ENCODE results near the gene RAB40A.

Gene RAB40A

DNA sequence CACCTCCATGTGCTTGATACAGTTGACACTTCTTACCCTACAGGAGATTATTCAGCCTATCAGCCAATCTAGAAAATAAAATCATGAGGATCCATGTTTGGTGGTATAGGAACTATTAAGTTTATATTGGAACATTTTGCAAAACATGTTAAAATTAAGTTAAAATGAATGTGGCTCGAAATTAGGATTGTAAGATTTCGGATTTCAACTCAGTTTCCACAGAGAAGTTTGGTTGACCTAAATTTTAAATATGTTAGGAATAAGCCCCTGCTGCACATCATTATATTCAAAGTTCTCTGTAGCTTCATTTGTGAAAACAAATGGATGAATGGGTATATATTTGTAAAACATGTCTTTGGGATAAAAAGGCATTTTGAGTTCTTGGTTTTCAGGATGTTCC is at the start of gene RAB40A:
TSS of gene RAB40A (minus strand) at position 101 of the 400 bp plus-strand sequence. CDS start 18,733 bp downstream, outside the sequence.
- no peak for DNase-seq

GRCh38 chrX:103565752-103566151 is 46.5 kb upstream of the RAB40A start:
- no peak for DNase-seq

DNA sequence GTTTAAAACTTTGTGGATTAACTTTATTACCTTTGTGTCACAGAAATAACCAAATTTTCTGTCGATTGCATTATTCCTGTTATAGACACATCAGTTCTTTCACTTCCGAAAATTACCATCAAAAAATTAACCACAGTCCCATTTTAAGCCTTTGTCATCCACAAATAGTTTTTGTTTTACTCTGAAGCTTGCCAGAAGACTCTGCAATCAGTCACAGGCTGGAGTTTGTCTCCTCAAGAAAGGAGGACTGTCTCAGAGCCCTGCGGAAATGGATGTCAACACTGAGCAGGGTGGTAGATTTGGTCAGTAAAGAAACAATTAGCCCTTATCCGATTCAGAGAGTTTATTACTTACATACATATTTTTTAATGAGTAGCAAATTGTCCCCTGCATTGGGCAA is 45.9 kb upstream of the RAB40A start:
- no peak for DNase-seq

- no peak for DNase-seq
Observed at GRCh38 chrX:103562801-103563200, 43.5 kb upstream of the RAB40A start.

DNA sequence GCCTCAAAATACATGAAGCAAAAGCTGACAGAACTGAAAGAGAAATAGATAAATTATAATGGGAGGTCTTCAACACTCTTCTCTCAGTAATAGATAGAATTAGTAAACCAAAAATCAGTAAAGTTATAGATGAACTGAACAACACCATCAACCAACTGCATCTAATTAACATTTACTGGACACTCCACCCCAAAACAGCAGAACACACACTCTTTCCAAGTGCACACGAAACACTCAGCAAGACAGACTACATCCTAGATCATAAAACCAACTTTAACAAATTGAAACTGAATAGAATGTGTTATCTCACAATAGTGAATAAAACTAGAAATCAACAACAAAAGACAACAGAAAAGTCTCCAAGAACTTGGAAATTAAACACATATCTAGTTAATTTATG is 41.0 kb upstream of the RAB40A start:
- no peak for DNase-seq

DNA sequence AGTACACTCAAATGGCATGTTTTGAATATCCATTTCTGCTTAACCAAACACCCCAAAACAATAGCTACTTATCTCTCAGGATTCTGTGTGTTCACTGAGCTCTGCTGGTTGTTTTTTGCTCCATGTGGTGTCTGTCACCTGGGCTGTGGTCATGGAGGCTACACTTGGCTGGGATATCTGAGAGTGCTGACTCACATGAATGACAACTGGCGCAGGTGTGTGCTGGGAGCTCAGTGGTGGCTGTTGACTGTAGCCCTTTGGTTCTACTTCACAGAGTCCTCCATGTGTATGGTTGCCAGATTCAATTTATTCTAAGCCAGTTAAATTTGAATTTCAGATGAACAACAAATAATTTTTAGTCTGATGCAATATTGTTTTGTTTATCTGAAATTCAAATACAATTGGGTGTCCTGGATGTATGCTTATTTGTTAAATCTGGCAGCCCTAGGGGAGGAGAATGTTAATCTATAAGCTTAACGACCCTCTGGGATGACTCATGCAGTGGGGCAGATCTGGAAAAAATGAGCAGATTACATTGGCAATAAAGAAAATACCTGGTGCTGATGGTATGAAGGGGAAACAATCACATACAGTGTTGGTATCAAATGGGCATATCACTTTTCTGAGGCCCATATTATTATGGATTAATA is 37.8 kb upstream of the RAB40A start:
- DNase-seq, result peak; percentile 38

- peak; percentile 15 for DNase-seq
Observed at GRCh38 chrX:103554687-103555424, 35.6 kb upstream of the RAB40A start.

DNA sequence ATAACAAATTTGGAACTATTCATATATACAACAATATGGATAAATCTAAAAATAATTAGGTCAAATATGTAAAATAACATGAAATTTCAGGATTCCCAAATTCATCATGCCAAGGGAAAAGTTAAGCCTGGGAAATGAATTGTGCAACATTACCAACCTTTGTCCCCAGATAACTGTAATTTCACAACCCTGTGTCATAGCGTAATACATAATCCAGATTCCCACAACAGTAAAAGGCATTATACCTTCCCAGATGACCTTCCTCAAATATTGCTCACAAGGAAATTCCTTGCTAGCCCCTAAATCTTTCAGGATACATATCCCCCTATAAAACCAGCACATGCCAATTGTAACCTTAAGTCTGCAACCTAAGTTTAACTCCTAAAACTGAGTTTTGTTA is 32.9 kb upstream of the RAB40A start:
- DNase-seq, result no peak

- no peak for DNase-seq
Observed at GRCh38 chrX:103550415-103551051, 31.2 kb upstream of the RAB40A start.

DNA sequence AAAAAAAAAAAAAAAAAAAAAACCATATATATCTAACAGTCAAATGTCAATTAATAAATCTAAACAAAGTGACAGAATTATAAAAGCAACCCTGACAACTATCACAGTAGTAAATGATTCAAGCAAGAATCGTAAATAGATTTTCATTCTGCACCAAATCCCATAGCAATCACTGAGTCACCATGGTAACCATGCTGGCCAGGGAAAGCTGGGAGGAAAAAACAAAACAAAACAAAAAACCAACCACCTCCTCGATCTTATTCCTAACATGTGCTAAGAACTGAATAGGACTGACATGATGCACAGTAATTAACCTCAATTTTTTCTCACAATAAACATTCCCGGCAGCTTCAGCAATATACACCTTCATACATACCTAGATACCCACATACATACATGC is 30.6 kb upstream of the RAB40A start:
- no peak for DNase-seq

- DNase-seq, result no peak
Observed at GRCh38 chrX:103540145-103540544, 20.9 kb upstream of the RAB40A start.

GRCh38 chrX:103539695-103540094 is 20.4 kb upstream of the RAB40A start:
- no peak for DNase-seq

- no peak for DNase-seq
Observed at GRCh38 chrX:103538728-103539127, 19.4 kb upstream of the RAB40A start.

DNA sequence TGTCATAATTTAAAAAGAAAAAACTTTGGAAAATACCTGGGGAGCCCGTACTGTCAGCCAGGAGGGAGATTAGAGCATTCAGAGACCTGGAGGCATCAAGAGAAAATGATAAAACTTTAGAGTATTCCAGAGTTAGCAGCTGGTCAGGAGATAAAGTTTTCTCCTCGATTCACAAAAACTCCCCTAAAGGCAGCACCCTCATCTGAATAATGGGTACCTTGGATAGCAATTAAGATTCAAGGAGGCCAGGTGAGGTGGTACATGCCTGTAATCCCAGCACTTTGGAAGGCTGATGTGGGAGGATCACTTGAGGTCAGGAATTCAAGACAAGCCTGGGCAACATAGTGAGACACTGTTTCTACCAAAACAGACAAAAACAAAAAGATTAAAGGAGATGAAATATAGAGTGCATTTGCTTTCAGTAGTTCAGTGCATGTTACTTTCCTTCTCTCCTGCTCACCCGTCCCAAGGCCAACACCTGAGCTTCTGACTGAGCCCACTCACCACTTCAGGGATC is 18.6 kb upstream of the RAB40A start:
- DNase-seq, result no peak

GRCh38 chrX:103536732-103537131 is 17.4 kb upstream of the RAB40A start:
- no peak for DNase-seq

DNA sequence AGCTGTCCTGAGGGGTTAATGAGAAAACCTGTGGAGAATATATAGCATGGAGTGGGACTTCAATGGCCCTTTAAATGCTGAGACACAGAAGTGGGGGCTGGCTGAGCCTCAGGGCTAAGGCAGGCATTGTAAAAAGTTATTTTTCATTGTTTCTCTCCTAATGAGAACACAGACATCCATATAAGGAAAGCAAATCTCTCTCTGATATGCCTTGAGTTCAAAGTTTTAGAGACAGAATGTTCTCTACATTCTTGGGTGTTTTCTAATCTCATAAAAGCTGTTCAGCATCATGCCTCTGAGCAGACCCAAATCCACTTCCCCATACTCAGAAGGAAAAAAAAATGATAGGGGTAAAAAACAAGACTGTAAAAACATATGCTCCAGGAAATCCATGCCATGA is 16.8 kb upstream of the RAB40A start:
- DNase-seq, result no peak

GRCh38 chrX:103535206-103535605 is 15.9 kb upstream of the RAB40A start:
- no peak for DNase-seq

DNA sequence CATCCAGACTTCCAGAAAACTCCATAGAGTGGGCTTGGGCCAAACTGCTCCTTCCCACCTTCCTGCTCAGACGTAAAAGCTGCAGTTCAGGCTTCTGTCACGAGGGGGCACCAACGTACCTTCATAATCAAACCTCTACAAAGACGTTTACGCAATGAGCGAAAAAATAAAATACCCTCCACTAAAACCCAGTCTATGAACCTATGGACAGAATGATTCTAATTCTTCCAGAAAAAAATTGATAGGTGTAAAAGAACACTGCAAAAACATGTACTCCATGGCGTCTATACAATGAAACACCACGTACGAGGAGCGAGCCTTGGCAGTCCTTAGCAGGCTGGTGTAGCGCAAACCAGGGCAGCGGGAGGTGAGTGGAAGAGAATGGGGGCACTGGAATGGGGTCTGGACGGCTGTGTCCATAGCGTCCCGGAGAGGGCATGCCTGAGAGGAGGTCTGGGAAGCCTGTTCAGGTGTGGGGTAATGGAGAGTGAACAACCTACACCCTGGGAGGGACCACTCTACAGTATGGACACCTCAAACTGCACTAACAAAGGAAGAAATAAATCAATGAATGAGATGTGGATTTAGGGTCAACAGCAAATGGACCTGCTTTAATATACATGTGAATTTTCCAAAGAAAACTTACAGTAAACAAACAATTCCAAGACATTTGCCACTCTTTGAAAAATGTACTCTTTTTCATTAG is 14.4 kb upstream of the RAB40A start:
- DNase-seq, result no peak

DNA sequence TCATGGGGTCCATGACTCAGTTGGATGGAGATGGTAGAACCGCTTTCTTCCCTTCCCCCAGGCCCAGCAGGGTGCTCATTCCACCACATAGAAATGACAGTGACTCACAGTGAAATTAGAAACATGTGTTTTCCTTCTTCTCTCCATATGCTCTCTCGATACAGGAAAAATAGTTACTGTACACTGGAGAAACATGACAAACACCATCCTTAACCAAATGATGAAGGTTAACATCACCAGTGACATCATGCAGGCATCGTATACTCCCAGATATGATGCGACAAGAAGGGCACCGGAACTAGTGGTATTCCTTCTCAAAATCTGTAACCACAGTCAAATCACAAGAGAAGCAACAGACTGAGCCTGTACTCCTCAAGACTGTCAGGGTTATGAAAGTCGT is 11.7 kb upstream of the RAB40A start:
- DNase-seq, result no peak

DNA sequence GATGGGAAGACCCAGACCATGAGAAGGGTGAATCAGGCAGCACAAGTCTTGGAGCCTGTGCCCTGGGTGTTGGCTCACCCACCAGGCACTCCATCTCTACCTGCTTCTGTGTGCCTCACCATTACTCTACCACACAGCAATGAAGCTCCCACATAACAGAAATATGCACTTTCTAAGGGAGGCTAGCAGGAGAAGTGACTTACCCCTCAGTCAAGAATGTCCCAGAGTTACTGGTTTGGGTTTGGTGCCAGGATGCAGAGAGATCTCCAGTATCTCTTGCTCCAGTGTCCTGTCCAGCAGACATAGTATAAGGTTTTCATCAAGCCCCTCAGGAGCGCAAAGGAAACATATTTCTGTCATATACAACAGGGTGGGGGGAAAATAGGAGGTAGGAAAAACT is 11.3 kb upstream of the RAB40A start:
- no peak for DNase-seq

- no peak for DNase-seq
Observed at GRCh38 chrX:103529550-103529949, 10.3 kb upstream of the RAB40A start.

DNA sequence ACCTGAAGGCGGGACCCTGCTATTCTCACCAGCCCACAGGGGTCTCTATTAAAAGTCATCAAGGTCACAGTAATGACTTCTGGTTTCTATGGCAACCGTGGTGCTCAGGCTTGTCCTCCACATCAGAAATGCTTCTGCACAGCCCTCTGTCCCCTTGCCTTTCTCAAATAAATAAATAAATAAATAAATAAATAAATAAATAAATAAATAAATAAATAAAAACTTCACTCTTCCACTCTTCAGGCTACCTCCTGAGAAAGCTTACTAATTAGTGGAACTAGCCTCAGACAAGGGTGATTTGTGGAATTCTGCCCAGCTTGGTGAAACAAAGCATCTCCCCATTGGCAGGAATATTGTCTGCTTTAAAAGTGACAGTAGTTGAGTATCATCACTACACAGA is 5.5 kb upstream of the RAB40A start:
- no peak for DNase-seq

- DNase-seq, result no peak
Observed at GRCh38 chrX:103523605-103524004, 4.3 kb upstream of the RAB40A start.
